Neuronal stem cell (in vitro differentiated cells): ENCODE results near the gene TM2D1.
A peak's percentile ranks its signal among the peaks of the same experiment; 100 is the strongest.

ENCODE experiments used
- DNase-seq: peaks from one replicate; pipeline ENCODE4 v3.0.0-alpha.2; 2013; ENCODE audit warnings: low spot score
- H2AFZ ChIP-seq: one replicate; pipeline ENCODE4 v1.6.1; 2013; ENCODE audit warnings: mild to moderate bottlenecking, low read length, inconsistent platforms
- H2AK5ac ChIP-seq: 2 replicates; pipeline ENCODE4 v1.6.1; 2013; ENCODE audit warnings: low read depth, mild to moderate bottlenecking, inconsistent platforms, low read length, moderate library complexity, mixed read lengths
- H2BK120ac ChIP-seq: 2 replicates; pipeline ENCODE4 v1.6.1; 2013; ENCODE audit warnings: low read depth, mild to moderate bottlenecking, inconsistent platforms, low read length, moderate library complexity, mixed read lengths
- H2BK12ac ChIP-seq: one replicate; pipeline ENCODE4 v1.6.1; 2013; ENCODE audit warnings: low read length, inconsistent platforms
- H2BK15ac ChIP-seq: 2 replicates; pipeline ENCODE4 v1.6.1; 2013; ENCODE audit warnings: mild to moderate bottlenecking, low read length, inconsistent platforms, mixed read lengths
- H2BK5ac ChIP-seq: one replicate; pipeline ENCODE4 v1.6.1; 2013; ENCODE audit warnings: inconsistent platforms, mild to moderate bottlenecking, low read length, moderate library complexity
- H3K14ac ChIP-seq: one replicate; pipeline ENCODE4 v1.6.1; 2013; ENCODE audit warnings: low read length, inconsistent platforms
- H3K18ac ChIP-seq: 2 replicates; pipeline ENCODE4 v1.6.1; 2013; ENCODE audit warnings: low read length, inconsistent platforms
- H3K23ac ChIP-seq: 2 replicates; pipeline ENCODE4 v1.6.1; 2013; ENCODE audit warnings: low read depth, mild to moderate bottlenecking, mixed read lengths, low read length, inconsistent platforms; ENCODE audit not compliant: poor library complexity
- H3K27ac ChIP-seq: replicated peaks from 3 replicates; pipeline ENCODE4 v1.5.1; 2013; ENCODE audit warnings: low read length, inconsistent platforms
- H3K27me3 ChIP-seq, 3 experiments: 2 replicates each; pipeline ENCODE4 v1.6.1; 2013; ENCODE audit warnings: low read length in 3 of 3, mild to moderate bottlenecking in 2 of 3, inconsistent platforms in 1 of 3, low read depth in 1 of 3, mixed read lengths in 1 of 3, moderate library complexity in 1 of 3; ENCODE audit not compliant: control insufficient read depth in 3 of 3, insufficient read depth in 3 of 3
- H3K36me3 ChIP-seq, 2 donors: replicated peaks in 1 of 2; 2 replicates each; pipeline ENCODE4 v1.6.1; 2013; ENCODE audit warnings: low read length in 2 of 2; ENCODE audit not compliant: control insufficient read depth in 2 of 2, insufficient read depth in 2 of 2
- H3K4ac ChIP-seq: 2 replicates; pipeline ENCODE4 v1.6.1; 2013; ENCODE audit warnings: inconsistent platforms, mild to moderate bottlenecking, low read length, moderate library complexity
- H3K4me1 ChIP-seq, 2 donors: 1 replicate in 1 of 2; 2 replicates in 1 of 2; pipeline ENCODE4 v1.6.1; 2013; ENCODE audit warnings: low read length in 2 of 2, low read depth in 1 of 2; ENCODE audit not compliant: control insufficient read depth in 2 of 2, insufficient read depth in 1 of 2
- H3K4me2 ChIP-seq: one replicate; pipeline ENCODE4 v1.6.1; 2013; ENCODE audit warnings: mild to moderate bottlenecking, low read length, inconsistent platforms; ENCODE audit not compliant: insufficient read depth, poor library complexity, severe bottlenecking
- H3K4me3 ChIP-seq, 2 donors: 2 replicates each; pipeline ENCODE4 v1.5.1; 2013; ENCODE audit warnings: low read length in 2 of 2, mild to moderate bottlenecking in 2 of 2, inconsistent platforms in 1 of 2, moderate library complexity in 1 of 2
- H3K79me1 ChIP-seq: one replicate; pipeline ENCODE4 v1.6.1; 2013; ENCODE audit warnings: low read depth, mild to moderate bottlenecking, inconsistent platforms, low read length, moderate library complexity
- H3K9ac ChIP-seq: one replicate; pipeline ENCODE4 v1.6.1; 2013; ENCODE audit warnings: mild to moderate bottlenecking, low read depth, low read length, inconsistent platforms; ENCODE audit not compliant: poor library complexity
- H3K9me3 ChIP-seq, 2 donors: replicated peaks in 1 of 2; 2 replicates each; pipeline versions ENCODE3 to v1.6.1; 2013; ENCODE audit warnings: low read length in 2 of 2, mild to moderate bottlenecking in 2 of 2, inconsistent platforms in 1 of 2, low read depth in 1 of 2, mixed read lengths in 1 of 2, moderate library complexity in 1 of 2; ENCODE audit not compliant: control insufficient read depth in 2 of 2, insufficient read depth in 1 of 2
- H4K8ac ChIP-seq: one replicate; pipeline ENCODE4 v1.6.1; 2013; ENCODE audit warnings: low read depth, mild to moderate bottlenecking, inconsistent platforms, low read length, moderate library complexity
- H4K91ac ChIP-seq: one replicate; pipeline ENCODE4 v1.6.1; 2013; ENCODE audit warnings: low read length, low read depth, mild to moderate bottlenecking, inconsistent platforms; ENCODE audit not compliant: poor library complexity
- WGBS, 2 donors: extraction: QIAGEN DNeasy Blood & Tissue Kit; methylation state at CpG; one replicate each; pipeline ENCODE4 v1.1.7; 2013; ENCODE audit warnings: missing lambda C conversion rate in 2 of 2, mixed read lengths in 1 of 2; ENCODE audit not compliant: insufficient read length in 2 of 2, insufficient replicate concordance in 1 of 2; ENCODE audit errors: extremely low coverage in 2 of 2; 5-methylcytosine and 5-hydroxymethylcytosine counted together

Gene TM2D1

GRCh38 chr1:61748566-61748965, 23.6 kb upstream of the TM2D1 start:
- Histone ChIP-seq H3K4me2 (no peak overlapping the region), H3K23ac (no peak overlapping the region), H3K4me3 (no peak overlapping the region), H3K27ac (no peak overlapping the region), H3K4ac (no peak overlapping the region), H4K91ac (no peak overlapping the region), H3K79me1 (no peaks in the 10 kb centered on the region), H3K36me3 (no peaks in the 10 kb centered on the region), H3K18ac (no peak overlapping the region), H3K27me3 (peaks cover 0 to 15% (median 0%) of the 10 kb centered on the region in 3 experiments), H2BK15ac (no peak overlapping the region), H2BK120ac (no peak overlapping the region), H4K8ac (no peak overlapping the region), H2AK5ac (no peak overlapping the region), H3K4me1 (no peaks in the 10 kb centered on the region), H2AFZ (no peak overlapping the region), H3K14ac (no peak overlapping the region), H3K9me3 (no peaks in the 10 kb centered on the region), H3K9ac (no peak overlapping the region), H2BK12ac (no peak overlapping the region), H2BK5ac (no peak overlapping the region)
- WGBS, 2 donors = no CpG with 5 or more reads among the region's 4 CpGs
- no peak for DNase-seq

- Histone ChIP-seq H3K27me3 (peaks cover 0 to 27% (median 0%) of the 10 kb centered on the region in 3 experiments), H2BK5ac (no peak overlapping the region), H3K9ac (no peak overlapping the region), H3K23ac (no peak overlapping the region), H3K79me1 (no peaks in the 10 kb centered on the region), H2BK12ac (no peak overlapping the region), H3K18ac (no peak overlapping the region), H4K8ac (no peak overlapping the region), H3K4ac (no peak overlapping the region), H2BK15ac (no peak overlapping the region), H3K27ac (no peak overlapping the region), H3K4me1 (no peaks in the 10 kb centered on the region), H2AFZ (no peak overlapping the region), H2AK5ac (no peak overlapping the region), H3K36me3 (no peaks in the 10 kb centered on the region), H3K4me3 (no peak overlapping the region), H3K14ac (no peak overlapping the region), H2BK120ac (no peak overlapping the region), H4K91ac (no peak overlapping the region), H3K4me2 (no peak overlapping the region), H3K9me3 (no peaks in the 10 kb centered on the region)
- WGBS, 2 donors = no CpG with 5 or more reads among the region's 1 CpG
- no peak for DNase-seq
These were observed 21.9 kb upstream of the TM2D1 start for GRCh38 chr1:61746813-61747212.

- peaks cover 0 to 33% (median 0%) of the 10 kb centered on the region in 3 experiments for H3K27me3 ChIP-seq
- H4K8ac ChIP-seq = no peak overlapping the region
- no peaks in the 10 kb centered on the region for H3K9me3 ChIP-seq
- no peak overlapping the region for H2BK12ac ChIP-seq
- H3K4me3 ChIP-seq = no peak overlapping the region
- no peak for DNase-seq
- no peak overlapping the region for H3K23ac ChIP-seq
- H2BK5ac ChIP-seq = no peak overlapping the region
- no peaks in the 10 kb centered on the region for H3K79me1 ChIP-seq
- no CpG with 5 or more reads among the region's 6 CpGs for WGBS, 2 donors
- no peak overlapping the region for H3K4me2 ChIP-seq
- no peak overlapping the region for H2BK15ac ChIP-seq
- H3K18ac ChIP-seq = no peak overlapping the region
- H3K14ac ChIP-seq = no peak overlapping the region
- no peak overlapping the region for H2AK5ac ChIP-seq
- H4K91ac ChIP-seq = no peak overlapping the region
- no peaks in the 10 kb centered on the region for H3K4me1 ChIP-seq
- H3K9ac ChIP-seq = no peak overlapping the region
- no peaks in the 10 kb centered on the region for H3K36me3 ChIP-seq
- no peak overlapping the region for H2BK120ac ChIP-seq
- no peak overlapping the region for H3K27ac ChIP-seq
- no peak overlapping the region for H2AFZ ChIP-seq
- H3K4ac ChIP-seq = no peak overlapping the region
These were observed 19.0 kb upstream of the TM2D1 start for GRCh38 chr1:61743716-61744580.

GRCh38 chr1:61743431-61743705, 18.4 kb upstream of the TM2D1 start:
- Histone ChIP-seq H3K27ac (no peak overlapping the region), H3K4me3 (peak overlapping the region; percentile 44 to 96)
- WGBS, 2 donors = no CpG with 5 or more reads among the region's 5 CpGs

More at GRCh38 chr1:61743431-61743705, 18.4 kb upstream of the TM2D1 start:
- Histone ChIP-seq H3K14ac (no peak overlapping the region), H4K8ac (no peak overlapping the region), H4K91ac (no peak overlapping the region), H3K9ac (no peak overlapping the region), H3K4me2 (peak overlapping the region; percentile 71), H3K9me3 (no peaks in the 10 kb centered on the region), H2AFZ (peak overlapping the region; percentile 93), H3K23ac (no peak overlapping the region), H2BK15ac (no peak overlapping the region), H3K79me1 (no peaks in the 10 kb centered on the region), H3K18ac (no peak overlapping the region), H3K27me3 (peaks cover 0 to 33% (median 0%) of the 10 kb centered on the region in 3 experiments), H3K4ac (no peak overlapping the region), H3K4me1 (no peaks in the 10 kb centered on the region), H2BK120ac (no peak overlapping the region), H3K36me3 (no peaks in the 10 kb centered on the region), H2AK5ac (no peak overlapping the region), H2BK5ac (no peak overlapping the region), H2BK12ac (no peak overlapping the region)
- no peak for DNase-seq
